IMR-90 (cell line): ENCODE measurements around the gene RAB14. TPM values are rescaled to one million over a fixed set of nuclear protein-coding genes. Genes with fewer than 3 reads are reported as not detected.

ENCODE experiments used
- ATAC-seq: fragments of 200-7000 bp; cut with Tn5 transposase; 2 replicates; pipeline ENCODE4 v1.9.1; 2020; ENCODE audit warnings: low read depth, mild to moderate bottlenecking, moderate library complexity
- BruUV-seq: library from RNA; stranded (reverse); fragments of 400-500 nt; replicated peaks from 2 replicates; lab custom pipeline; 2021; lab: Mats Ljungman, UMichigan
- CTCF ChIA-PET: fragments of 300-600 bp; formaldehyde crosslinking; extraction: SDS; loops from one replicate; lab custom pipeline; 2021; ENCODE audit warnings: antibody characterized with exemption; lab: Yijun Ruan, JAX
- POLR2A ChIA-PET: fragments of 300-600 bp; sonication (Branson Sonifier 250); formaldehyde crosslinking; loops from one replicate; lab custom pipeline; 2022; ENCODE audit warnings: antibody characterized with exemption; ENCODE audit not compliant: unreplicated experiment; lab: Charles Lee
- DNase-seq: peaks from one replicate; pipeline ENCODE4 v3.0.0; 2013
- H2AFZ ChIP-seq: replicated peaks from 2 replicates; pipeline ENCODE3; 2013; ENCODE audit warnings: low read length, mild to moderate bottlenecking; ENCODE audit not compliant: poor library complexity
- H2AK5ac ChIP-seq: 2 replicates; pipeline ENCODE4 v1.6.1; 2013; ENCODE audit warnings: low read depth, low read length, inconsistent platforms
- H2AK9ac ChIP-seq: replicated peaks from 2 replicates; pipeline ENCODE3; 2013; ENCODE audit warnings: mild to moderate bottlenecking, low read depth, low read length, moderate library complexity; ENCODE audit not compliant: poor library complexity
- H2BK120ac ChIP-seq: 2 replicates; pipeline ENCODE4 v1.6.1; 2013; ENCODE audit warnings: low read depth, low read length, inconsistent platforms
- H2BK15ac ChIP-seq: 3 replicates; pipeline ENCODE4 v1.6.1; 2013; ENCODE audit warnings: low read depth, low read length, inconsistent platforms
- H2BK20ac ChIP-seq: 2 replicates; pipeline ENCODE4 v1.6.1; 2013; ENCODE audit warnings: low read depth, mild to moderate bottlenecking, inconsistent platforms, low read length, moderate library complexity
- H2BK5ac ChIP-seq: 2 replicates; pipeline ENCODE4 v1.6.1; 2013; ENCODE audit warnings: mild to moderate bottlenecking, low read depth, low read length, inconsistent platforms; ENCODE audit not compliant: poor library complexity, severe bottlenecking
- H3K14ac ChIP-seq: replicated peaks from 2 replicates; pipeline ENCODE4 v1.6.1; 2013; ENCODE audit warnings: low read depth, low read length, inconsistent platforms
- H3K18ac ChIP-seq: 2 replicates; pipeline ENCODE4 v1.6.1; 2013; ENCODE audit warnings: low read depth, low read length, control low read depth
- H3K23ac ChIP-seq: 2 replicates; pipeline ENCODE4 v1.6.1; 2013; ENCODE audit warnings: low read depth, low read length, inconsistent platforms
- H3K27ac ChIP-seq: 2 replicates; pipeline ENCODE4 v1.5.1; 2013; ENCODE audit warnings: mild to moderate bottlenecking, control low read depth, low read length; ENCODE audit not compliant: insufficient read depth
- H3K27me3 ChIP-seq: 2 replicates; pipeline ENCODE4 v1.6.1; 2013; ENCODE audit warnings: low read length; ENCODE audit not compliant: control insufficient read depth, insufficient read depth
- H3K36me3 ChIP-seq: 2 replicates; pipeline ENCODE4 v1.6.1; 2013; ENCODE audit warnings: low read length, mixed read lengths; ENCODE audit not compliant: control insufficient read depth, insufficient read depth
- H3K4ac ChIP-seq: 2 replicates; pipeline ENCODE4 v1.6.1; 2013; ENCODE audit warnings: low read depth, low read length, inconsistent platforms
- H3K4me1 ChIP-seq: 2 replicates; pipeline ENCODE4 v1.6.1; 2013; ENCODE audit warnings: low read length, mixed read lengths; ENCODE audit not compliant: control insufficient read depth, insufficient read depth
- H3K4me2 ChIP-seq: 2 replicates; pipeline ENCODE4 v1.6.1; 2013; ENCODE audit warnings: low read depth, mild to moderate bottlenecking, control low read depth, low read length, moderate library complexity
- H3K4me3 ChIP-seq: 2 replicates; pipeline ENCODE4 v1.5.1; 2013; ENCODE audit warnings: low read depth, mild to moderate bottlenecking, control low read depth, low read length, moderate library complexity; ENCODE audit not compliant: insufficient read depth
- H3K56ac ChIP-seq: 2 replicates; pipeline ENCODE4 v1.6.1; 2013; ENCODE audit warnings: low read length, inconsistent platforms; ENCODE audit not compliant: insufficient read depth; ENCODE audit errors: extremely low read depth
- H3K79me1 ChIP-seq, 2 experiments: 2 replicates each; pipeline ENCODE4 v1.6.1; 2013; ENCODE audit warnings: low read length in 2 of 2, inconsistent platforms in 1 of 2, low read depth in 1 of 2
- H3K9ac ChIP-seq: 2 replicates; pipeline ENCODE4 v1.6.1; 2013; ENCODE audit warnings: low read depth, low read length, control low read depth
- H3K9me1 ChIP-seq: 2 replicates; pipeline ENCODE4 v1.6.1; 2013; ENCODE audit warnings: low read length, inconsistent platforms; ENCODE audit not compliant: insufficient read depth
- H3K9me3 ChIP-seq: 2 replicates; pipeline ENCODE4 v1.6.1; 2013; ENCODE audit warnings: low read length; ENCODE audit not compliant: control insufficient read depth, insufficient read depth
- H4K20me1 ChIP-seq: 2 replicates; pipeline ENCODE4 v1.6.1; 2013; ENCODE audit warnings: low read length, inconsistent platforms; ENCODE audit not compliant: insufficient read depth
- H4K5ac ChIP-seq: 2 replicates; pipeline ENCODE4 v1.6.1; 2013; ENCODE audit warnings: mild to moderate bottlenecking, low read depth, low read length, control low read depth
- H4K8ac ChIP-seq, 2 experiments: 2 replicates each; pipeline ENCODE4 v1.6.1; 2013; ENCODE audit warnings: low read depth in 2 of 2, low read length in 2 of 2, control low read depth in 1 of 2, inconsistent platforms in 1 of 2
- H4K91ac ChIP-seq: 2 replicates; pipeline ENCODE4 v1.6.1; 2013; ENCODE audit warnings: low read depth, low read length, inconsistent platforms; ENCODE audit not compliant: insufficient read depth
- BHLHE40 ChIP-seq: fragments of 150-350 bp; IDR thresholded peaks from 2 replicates; pipeline ENCODE4 v1.6.1; 2016; ENCODE audit warnings: mild to moderate bottlenecking, low read depth, low read length
- CEBPB ChIP-seq: IDR thresholded peaks from 2 replicates; pipeline ENCODE4 v1.6.1; 2012; ENCODE audit warnings: low read depth, low read length, improper control_type of control experiment
- CHD1 ChIP-seq: IDR thresholded peaks from 2 replicates; pipeline ENCODE4 v1.6.1; 2012; ENCODE audit warnings: low read depth, low read length, improper control_type of control experiment
- ELK1 ChIP-seq: fragments of 150-350 bp; IDR thresholded peaks from 2 replicates; pipeline ENCODE4 v1.6.1; 2016; ENCODE audit warnings: low read depth, mild to moderate bottlenecking, low read length, moderate library complexity, borderline replicate concordance
- FOS ChIP-seq: fragments of 150-350 bp; IDR thresholded peaks from 2 replicates; pipeline ENCODE4 v1.6.1; 2016; ENCODE audit warnings: low read depth, low read length
- MAFK ChIP-seq: IDR thresholded peaks from 2 replicates; pipeline ENCODE4 v1.6.1; 2012; ENCODE audit warnings: low read depth, low read length, improper control_type of control experiment
- MAZ ChIP-seq: IDR thresholded peaks from 2 replicates; pipeline ENCODE4 v1.6.1; 2012; ENCODE audit warnings: low read depth, mild to moderate bottlenecking, low read length, improper control_type of control experiment, moderate library complexity, borderline replicate concordance
- MXI1 ChIP-seq: IDR thresholded peaks from 2 replicates; pipeline ENCODE4 v1.6.1; 2012; ENCODE audit warnings: low read depth, mild to moderate bottlenecking, low read length, moderate library complexity, borderline replicate concordance
- NFE2L2 ChIP-seq: fragments of 150-350 bp; IDR thresholded peaks from 2 replicates; pipeline ENCODE4 v1.6.1; 2016; ENCODE audit warnings: low read depth, mild to moderate bottlenecking, low read length
- POLR2A ChIP-seq: IDR thresholded peaks from 2 replicates; pipeline ENCODE4 v1.6.1; 2012; ENCODE audit warnings: mild to moderate bottlenecking, low read depth, low read length
- RAD21 ChIP-seq: IDR thresholded peaks from 2 replicates; pipeline ENCODE4 v1.6.1; 2012; ENCODE audit warnings: low read length, improper control_type of control experiment
- RCOR1 ChIP-seq: IDR thresholded peaks from 2 replicates; pipeline ENCODE4 v1.6.1; 2012; ENCODE audit warnings: mild to moderate bottlenecking, low read length, improper control_type of control experiment; ENCODE audit not compliant: insufficient replicate concordance
- RFX5 ChIP-seq: IDR thresholded peaks from 2 replicates; pipeline ENCODE4 v1.8.0; 2012; ENCODE audit warnings: low read depth, mild to moderate bottlenecking, low read length, moderate library complexity
- SMC3 ChIP-seq: fragments of 150-350 bp; IDR thresholded peaks from 2 replicates; pipeline ENCODE4 v1.6.1; 2016; ENCODE audit warnings: low read depth, mild to moderate bottlenecking, antibody characterized with exemption, low read length, moderate library complexity
- USF2 ChIP-seq: fragments of 150-350 bp; IDR thresholded peaks from 2 replicates; pipeline ENCODE4 v1.6.1; 2017; ENCODE audit warnings: mild to moderate bottlenecking, antibody characterized with exemption, low read length, low read depth
- WGBS, 2 experiments: methylation state at CpG; one replicate each; pipeline versions ENCODE4 v1.1.5 to v1.1.7; 2013; ENCODE audit warnings: missing lambda C conversion rate in 2 of 2; ENCODE audit not compliant: insufficient read length in 1 of 2; ENCODE audit errors: extremely low coverage in 2 of 2; 5-methylcytosine and 5-hydroxymethylcytosine counted together
- dilution Hi-C: fragments of 300-500 bp; cut with HindIII; formaldehyde crosslinking; loops from one replicate; pipeline ENCODE4 v1.14.3; 2018; ENCODE audit warnings: low sequenced_read_pairs; ENCODE audit not compliant: unreplicated experiment
- in situ Hi-C: fragments of 300-500 bp; cut with MboI; formaldehyde crosslinking; loops from 3 replicates; pipeline ENCODE4 v1.14.3; 2019; ENCODE audit warnings: low sequenced_read_pairs, inconsistent platforms, mixed read lengths
- intact Hi-C: fragments of 100-400 bp; cut with micrococcal nuclease; formaldehyde crosslinking; loops from 2 replicates; pipeline ENCODE4 v1.10.0; 2022
- polyA plus RNA-seq, 3 experiments: library from polyadenylated mRNA; depleted of rRNA; stranded (reverse); fragments of >200 nt; gene quantifications; 2 replicates each; pipeline ENCODE4 v1.2.3, GENCODE V29; 2012; ENCODE audit warnings: low replicate concordance in 1 of 3
- total RNA-seq: library from RNA; depleted of rRNA; stranded (reverse); fragments of >200 nt; gene quantifications from 2 replicates; pipeline ENCODE4 v1.2.3, GENCODE V29; 2012
- TF ChIP-seq, protein P1 (sequence below): conservative IDR thresholded peaks from 2 replicates; pipeline ENCODE4 v1.5.1; 2012; ENCODE audit warnings: mild to moderate bottlenecking, low read depth, low read length, improper control_type of control experiment

RAB14 gene
- total and polyA plus RNA-seq, 2 of the 4 experiments (the other 2 are of a cell fraction), result 20.1 to 29.3 TPM

DNA sequence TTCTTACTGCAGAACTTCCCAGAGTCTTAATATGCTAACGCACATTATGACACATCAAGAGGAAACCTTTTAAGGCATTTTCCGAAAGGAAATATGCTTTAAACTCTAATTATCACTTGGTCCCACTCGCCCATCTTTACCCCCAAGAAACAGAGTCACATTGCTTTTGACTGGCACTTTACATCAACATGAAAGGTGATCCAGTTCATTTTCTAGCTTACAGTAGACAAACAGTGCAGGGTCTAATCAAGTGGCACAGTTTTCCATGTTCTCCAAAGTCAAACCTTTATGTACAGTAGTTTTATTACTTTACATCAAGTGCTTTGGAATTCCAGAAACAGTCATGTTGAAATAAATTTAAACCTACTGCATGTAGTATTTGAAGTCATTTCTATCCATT, 12.0 kb downstream of the RAB14 start:
- no peak overlapping the region for H3K56ac ChIP-seq
- H3K4ac ChIP-seq, result no peak overlapping the region
- H3K9ac ChIP-seq, result no peak overlapping the region
- POLR2A ChIA-PET, result no interaction called here
- no peaks in the 10 kb centered on the region for H3K27me3 ChIP-seq
- no peak overlapping the region for H3K27ac ChIP-seq
- H3K79me1 ChIP-seq, result peaks cover 9 to 70% of the 10 kb centered on the region in 2 experiments
- no peak overlapping the region for H4K5ac ChIP-seq
- H3K23ac ChIP-seq, result no peak overlapping the region
- no peak overlapping the region for H2AK5ac ChIP-seq
- no peak overlapping the region for H2BK20ac ChIP-seq
- no peak overlapping the region for H2BK15ac ChIP-seq
- dilution Hi-C loops, result no loop called here
- H3K4me2 ChIP-seq, result no peak overlapping the region
- H3K4me3 ChIP-seq, result no peak overlapping the region
- intact Hi-C loops, result no loop called here
- DNase-seq (no peak), ATAC-seq (no peak)
- no peak for TF ChIP-seq SMC3
- no peak for TF ChIP-seq RCOR1
- TF ChIP-seq MAFK, result no peak
- TF ChIP-seq MAZ, result no peak
- TF ChIP-seq NFE2L2, result no peak
- no peak for TF ChIP-seq BHLHE40
- no peak for TF ChIP-seq FOS
- no peak for TF ChIP-seq MXI1
- TF ChIP-seq ELK1, result no peak
- no peak for TF ChIP-seq CEBPB
- TF ChIP-seq RAD21, result no peak
- no peak for TF ChIP-seq CHD1
- TF ChIP-seq USF2, result no peak
- TF ChIP-seq POLR2A, result no peak
- no peak for TF ChIP-seq RFX5
- TF ChIP-seq, protein P1, sequence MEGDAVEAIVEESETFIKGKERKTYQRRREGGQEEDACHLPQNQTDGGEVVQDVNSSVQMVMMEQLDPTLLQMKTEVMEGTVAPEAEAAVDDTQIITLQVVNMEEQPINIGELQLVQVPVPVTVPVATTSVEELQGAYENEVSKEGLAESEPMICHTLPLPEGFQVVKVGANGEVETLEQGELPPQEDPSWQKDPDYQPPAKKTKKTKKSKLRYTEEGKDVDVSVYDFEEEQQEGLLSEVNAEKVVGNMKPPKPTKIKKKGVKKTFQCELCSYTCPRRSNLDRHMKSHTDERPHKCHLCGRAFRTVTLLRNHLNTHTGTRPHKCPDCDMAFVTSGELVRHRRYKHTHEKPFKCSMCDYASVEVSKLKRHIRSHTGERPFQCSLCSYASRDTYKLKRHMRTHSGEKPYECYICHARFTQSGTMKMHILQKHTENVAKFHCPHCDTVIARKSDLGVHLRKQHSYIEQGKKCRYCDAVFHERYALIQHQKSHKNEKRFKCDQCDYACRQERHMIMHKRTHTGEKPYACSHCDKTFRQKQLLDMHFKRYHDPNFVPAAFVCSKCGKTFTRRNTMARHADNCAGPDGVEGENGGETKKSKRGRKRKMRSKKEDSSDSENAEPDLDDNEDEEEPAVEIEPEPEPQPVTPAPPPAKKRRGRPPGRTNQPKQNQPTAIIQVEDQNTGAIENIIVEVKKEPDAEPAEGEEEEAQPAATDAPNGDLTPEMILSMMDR, result no peak
- H2AFZ ChIP-seq, result no peak overlapping the region
- no peak overlapping the region for H4K91ac ChIP-seq
- H3K4me1 ChIP-seq, result peaks cover 7% of the 10 kb centered on the region
- CTCF ChIA-PET, result no interaction called here
- H3K14ac ChIP-seq, result no peak overlapping the region
- no peak overlapping the region for H2AK9ac ChIP-seq
- in situ Hi-C loops, result no loop called here
- WGBS, 2 experiments, result no CpG with 5 or more reads among the region's 3 CpGs
- H4K8ac ChIP-seq, result no peak overlapping the region
- H2BK120ac ChIP-seq, result no peak overlapping the region
- no peak overlapping the region for H3K18ac ChIP-seq
- no peak overlapping the region for H2BK5ac ChIP-seq
- peaks cover 81% of the 10 kb centered on the region for H4K20me1 ChIP-seq
- peaks cover 9% of the 10 kb centered on the region for H3K9me1 ChIP-seq
- BruUV-seq, result no TSS peak
- peaks cover 4% of the 10 kb centered on the region for H3K36me3 ChIP-seq
- H3K9me3 ChIP-seq, result no peaks in the 10 kb centered on the region
